ENCODE measurements around the gene ELANE. TPM values are rescaled to one million over a fixed set of nuclear protein-coding genes. Genes with fewer than 3 reads are reported as not detected.

ELANE gene
- polyA plus RNA-seq (2011; rRNA removed) (not detected in 2 replicates), polyA minus RNA-seq (2011; rRNA and poly(A)+ RNA removed) (not detected in 2 replicates)

- DNase-seq (ENCODE audit: low read depth, low spot score) = no peak
- Histone ChIP-seq H3K27me3 (ENCODE audit: control insufficient read depth, insufficient read depth, low read length) (peaks cover 23% of the 10 kb centered on the region), H3K9me3 (ENCODE audit: control insufficient read depth, insufficient read depth, low read length) (no peaks in the 10 kb centered on the region; the same call in 1 of the 2 replicates), H3K4me3 (ENCODE audit: low read depth, low read length) (no peak within 1 kb of the TSS), H3K27ac (ENCODE audit: low read depth, low read length) (no peak within 1 kb of the TSS)
- ChIA-PET POLR2A (no interaction called here), CTCF (no interaction called here)
- TF ChIP-seq CTCF (IDR thresholded peaks at IDR 0.05; ENCODE audit: low read depth, low read length) = no peak
These were observed at the start of gene ELANE for GRCh38 chr19:852136-853013. Gene ELANE (plus strand): TSS chr19:852303. CDS start chr19:852329, 26 bp downstream.

GRCh38 chr19:802498-803098 is 49.5 kb upstream of the ELANE start:
- ChIA-PET CTCF (interaction anchor here (0.6 to 0.9 kb wide), 3 partner anchors 23 to 32 kb away, joined by 3 to 7 read pairs (median 4); no protein-coding TSS in a partner anchor), POLR2A (interaction anchor here (0.6 to 1.4 kb wide), 5 partner anchors 11 to 126 kb away, joined by 3 to 13 read pairs (median 3); no protein-coding TSS in a partner anchor)
- Histone ChIP-seq H3K27ac (ENCODE audit: low read depth, low read length) (peak overlapping the region; percentile 31), H3K27me3 (ENCODE audit: control insufficient read depth, insufficient read depth, low read length) (no peaks in the 10 kb centered on the region), H3K9me3 (ENCODE audit: control insufficient read depth, insufficient read depth, low read length) (no peaks in the 10 kb centered on the region; the same call in 1 of the 2 replicates), H3K4me3 (ENCODE audit: low read depth, low read length) (peak overlapping the region; percentile 25)
- TF ChIP-seq CTCF (IDR thresholded peaks at IDR 0.05; ENCODE audit: low read depth, low read length) = no peak
- DNase-seq (ENCODE audit: low read depth, low spot score) = no peak

GRCh38 chr19:803099-803561 is 49.0 kb upstream of the ELANE start:
- CTCF ChIA-PET = interaction anchor here (0.6 kb wide), 1 partner anchor 24 kb away, joined by 3 read pairs; no protein-coding TSS in a partner anchor
- H3K9me3 ChIP-seq (ENCODE audit: control insufficient read depth, insufficient read depth, low read length) = no peaks in the 10 kb centered on the region; the same call in 1 of the 2 replicates
- POLR2A ChIA-PET = interaction anchor here (1.3 to 1.4 kb wide), 2 partner anchors 46 to 57 kb away, joined by 4 to 5 read pairs; partner anchors contain the start of gene CFD
- no peak overlapping the region for H3K4me3 ChIP-seq (ENCODE audit: low read depth, low read length)
- DNase-seq (ENCODE audit: low read depth, low spot score) = no peak
- no peak overlapping the region for H3K27ac ChIP-seq (ENCODE audit: low read depth, low read length)
- no peak for TF ChIP-seq CTCF (IDR thresholded peaks at IDR 0.05; ENCODE audit: low read depth, low read length)
- no peaks in the 10 kb centered on the region for H3K27me3 ChIP-seq (ENCODE audit: control insufficient read depth, insufficient read depth, low read length)

GRCh38 chr19:803686-804418 is 48.3 kb upstream of the ELANE start:
- H3K27ac ChIP-seq (ENCODE audit: low read depth, low read length) = no peak overlapping the region
- H3K4me3 ChIP-seq (ENCODE audit: low read depth, low read length) = no peak overlapping the region
- POLR2A ChIA-PET = interaction anchor here (0.6 to 1.4 kb wide), 3 partner anchors 40 to 56 kb away, joined by 3 to 5 read pairs (median 4); partner anchors contain the start of gene CFD
- no peaks in the 10 kb centered on the region for H3K27me3 ChIP-seq (ENCODE audit: control insufficient read depth, insufficient read depth, low read length)
- DNase-seq (ENCODE audit: low read depth, low spot score) = no peak
- CTCF ChIA-PET = no interaction called here
- TF ChIP-seq CTCF (IDR thresholded peaks at IDR 0.05; ENCODE audit: low read depth, low read length) = no peak
- H3K9me3 ChIP-seq (ENCODE audit: control insufficient read depth, insufficient read depth, low read length) = no peaks in the 10 kb centered on the region; the same call in 1 of the 2 replicates
